Measurements from ENCODE around the gene NHSL2.

Gene NHSL2

DNA sequence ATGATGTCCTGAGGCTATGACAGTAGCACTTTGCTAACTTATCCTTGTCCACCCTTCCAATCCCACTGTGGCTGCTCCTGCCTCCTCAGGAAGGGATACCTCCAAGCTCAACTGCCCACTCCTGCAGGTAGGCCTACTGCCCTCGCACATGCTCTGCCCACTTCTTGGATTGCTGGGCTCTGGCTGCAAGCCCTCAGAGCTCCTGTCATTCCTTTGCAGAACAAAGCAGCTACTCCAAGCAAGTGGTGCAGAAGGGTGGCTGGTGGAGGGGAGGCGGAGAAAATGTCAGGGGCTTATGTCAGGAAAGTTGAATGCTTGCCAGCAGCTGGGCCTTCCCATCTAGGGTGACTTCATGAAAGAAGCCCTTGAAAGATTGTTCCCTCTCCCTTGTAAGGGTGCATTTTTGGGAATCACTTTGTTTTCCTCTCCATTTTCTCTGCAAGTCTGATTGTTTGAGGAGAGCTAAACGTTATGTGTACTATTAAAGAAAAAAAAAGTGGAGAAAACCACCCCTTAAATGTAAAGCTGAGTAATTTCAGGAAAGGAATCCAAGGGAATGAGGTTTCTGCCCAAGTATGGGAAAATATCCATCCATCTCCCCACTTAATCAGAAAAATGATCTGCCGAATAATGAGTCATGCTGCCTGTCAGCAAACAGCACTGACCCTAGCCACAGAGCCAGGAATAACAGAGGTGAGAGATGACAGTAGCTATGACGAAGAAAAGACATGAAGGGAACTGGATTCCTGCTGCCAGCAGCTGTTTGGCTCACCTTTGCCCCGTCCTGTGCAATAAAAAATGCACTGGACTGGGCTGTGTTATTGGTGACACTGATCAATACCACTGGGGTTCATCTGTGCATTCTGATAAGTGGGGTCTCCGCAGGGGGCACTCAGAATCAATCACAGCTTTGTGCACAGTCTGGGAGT lies 119.1 kb downstream of the NHSL2 start:
- no peak overlapping the region for H3K9ac ChIP-seq (ENCODE audit: low read length in 5 of 5)
- H3K4me1 ChIP-seq (ENCODE audit: control insufficient read depth in 5 of 5, insufficient read depth in 5 of 5, low read length in 5 of 5) = peaks cover 0 to 12% (median 2%) of the 10 kb centered on the region in 5 donors
- peaks cover 0 to 25% (median 14%) of the 10 kb centered on the region in 5 donors for H3K27me3 ChIP-seq (ENCODE audit: control insufficient read depth in 5 of 5, insufficient read depth in 4 of 5, low read length in 5 of 5)
- no peaks in the 10 kb centered on the region for H3K36me3 ChIP-seq (ENCODE audit: control insufficient read depth in 5 of 5, insufficient read depth in 5 of 5, low read length in 5 of 5)
- H3K27ac ChIP-seq (ENCODE audit: low read depth, low read length) = no peak overlapping the region
- peaks cover 0 to 3% (median 0%) of the 10 kb centered on the region in 5 donors for H3K9me3 ChIP-seq (ENCODE audit: control insufficient read depth in 5 of 5, low read length in 5 of 5)
- no peak overlapping the region for H3K4me3 ChIP-seq (ENCODE audit: low read depth in 1 of 5, low read length in 5 of 5)

DNA sequence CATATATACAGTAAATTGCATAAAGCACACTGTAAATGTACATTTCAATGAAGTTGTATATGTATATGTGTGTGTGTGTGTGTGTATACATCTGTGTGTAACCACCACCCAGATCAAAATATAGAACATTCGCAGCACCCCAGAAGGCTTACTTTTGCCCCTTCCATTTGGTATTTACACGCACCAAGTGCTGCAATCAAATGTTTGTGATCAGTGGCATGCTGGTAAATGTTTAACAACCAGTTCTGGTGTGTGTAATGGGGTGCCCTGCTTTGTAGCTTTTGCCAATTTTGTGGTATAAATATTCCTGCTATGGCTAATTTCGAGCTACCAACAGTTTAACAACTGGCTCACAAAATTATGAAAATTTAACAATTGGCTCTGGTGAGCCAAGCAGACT lies 119.8 kb downstream of the NHSL2 start:
- Histone ChIP-seq H3K9me3 (ENCODE audit: control insufficient read depth in 5 of 5, low read length in 5 of 5) (peaks cover 0 to 3% (median 0%) of the 10 kb centered on the region in 5 donors), H3K4me3 (ENCODE audit: low read depth in 1 of 5, low read length in 5 of 5) (no peak overlapping the region), H3K4me1 (ENCODE audit: control insufficient read depth in 5 of 5, insufficient read depth in 5 of 5, low read length in 5 of 5) (peaks cover 0 to 12% (median 2%) of the 10 kb centered on the region in 5 donors), H3K27me3 (ENCODE audit: control insufficient read depth in 5 of 5, insufficient read depth in 4 of 5, low read length in 5 of 5) (peaks cover 0 to 22% (median 13%) of the 10 kb centered on the region in 5 donors), H3K36me3 (ENCODE audit: control insufficient read depth in 5 of 5, insufficient read depth in 5 of 5, low read length in 5 of 5) (no peaks in the 10 kb centered on the region), H3K27ac (ENCODE audit: low read depth, low read length) (no peak overlapping the region), H3K9ac (ENCODE audit: low read length in 5 of 5) (no peak overlapping the region)

DNA sequence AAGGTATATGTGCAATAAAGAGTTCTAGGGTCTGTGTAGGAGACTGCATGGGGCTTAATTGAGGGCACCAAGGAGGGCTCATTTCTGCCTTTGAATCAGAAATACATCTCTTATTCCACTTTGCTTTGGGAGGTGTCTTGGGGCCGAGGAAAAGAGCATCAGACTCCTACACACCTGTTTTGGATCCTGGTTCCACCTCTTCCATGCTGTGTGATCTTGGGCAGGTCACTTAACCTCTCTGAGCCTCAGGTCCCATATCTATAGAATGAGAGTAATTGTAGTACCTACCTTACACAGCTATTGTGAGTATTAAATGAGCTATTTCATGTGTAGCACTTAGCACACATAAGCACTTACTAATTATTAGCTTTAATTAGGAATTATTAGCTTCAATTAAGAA lies 120.5 kb downstream of the NHSL2 start:
- no peaks in the 10 kb centered on the region for H3K36me3 ChIP-seq (ENCODE audit: control insufficient read depth in 5 of 5, insufficient read depth in 5 of 5, low read length in 5 of 5)
- H3K9ac ChIP-seq (ENCODE audit: low read length in 5 of 5) = no peak overlapping the region
- H3K4me3 ChIP-seq (ENCODE audit: low read depth in 1 of 5, low read length in 5 of 5) = no peak overlapping the region
- no peak overlapping the region for H3K27ac ChIP-seq (ENCODE audit: low read depth, low read length)
- H3K4me1 ChIP-seq (ENCODE audit: control insufficient read depth in 5 of 5, insufficient read depth in 5 of 5, low read length in 5 of 5) = peaks cover 0 to 12% (median 2%) of the 10 kb centered on the region in 5 donors
- peaks cover 0 to 17% (median 12%) of the 10 kb centered on the region in 5 donors for H3K27me3 ChIP-seq (ENCODE audit: control insufficient read depth in 5 of 5, insufficient read depth in 4 of 5, low read length in 5 of 5)
- peaks cover 0 to 7% (median 2%) of the 10 kb centered on the region in 5 donors for H3K9me3 ChIP-seq (ENCODE audit: control insufficient read depth in 5 of 5, low read length in 5 of 5)

DNA sequence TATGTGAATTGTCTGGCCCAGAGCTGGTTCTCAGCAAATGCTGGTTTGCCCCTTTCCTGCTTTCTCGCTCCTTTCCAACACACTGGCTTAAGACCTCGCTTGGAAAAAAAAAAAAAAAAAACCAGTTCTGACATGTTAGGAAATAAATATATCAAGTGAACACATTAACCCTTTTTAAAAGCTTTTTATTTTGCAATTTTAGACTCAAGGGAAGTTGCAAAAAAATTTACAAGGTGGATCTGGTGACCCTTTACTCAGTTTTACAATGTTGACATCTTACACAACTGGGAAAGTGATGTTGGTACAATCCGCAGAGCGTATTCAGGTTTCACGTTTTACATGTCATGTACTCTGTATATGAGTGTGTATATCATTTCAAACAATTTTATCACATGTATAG lies 121.0 kb downstream of the NHSL2 start:
- Histone ChIP-seq H3K4me1 (ENCODE audit: control insufficient read depth in 5 of 5, insufficient read depth in 5 of 5, low read length in 5 of 5) (peaks cover 0 to 12% (median 2%) of the 10 kb centered on the region in 5 donors), H3K9me3 (ENCODE audit: control insufficient read depth in 5 of 5, low read length in 5 of 5) (peaks cover 0 to 7% (median 2%) of the 10 kb centered on the region in 5 donors), H3K36me3 (ENCODE audit: control insufficient read depth in 5 of 5, insufficient read depth in 5 of 5, low read length in 5 of 5) (no peaks in the 10 kb centered on the region), H3K27me3 (ENCODE audit: control insufficient read depth in 5 of 5, insufficient read depth in 4 of 5, low read length in 5 of 5) (peaks cover 0 to 16% (median 8%) of the 10 kb centered on the region in 5 donors), H3K4me3 (ENCODE audit: low read depth in 1 of 5, low read length in 5 of 5) (no peak overlapping the region), H3K9ac (ENCODE audit: low read length in 5 of 5) (no peak overlapping the region), H3K27ac (ENCODE audit: low read depth, low read length) (no peak overlapping the region)

DNA sequence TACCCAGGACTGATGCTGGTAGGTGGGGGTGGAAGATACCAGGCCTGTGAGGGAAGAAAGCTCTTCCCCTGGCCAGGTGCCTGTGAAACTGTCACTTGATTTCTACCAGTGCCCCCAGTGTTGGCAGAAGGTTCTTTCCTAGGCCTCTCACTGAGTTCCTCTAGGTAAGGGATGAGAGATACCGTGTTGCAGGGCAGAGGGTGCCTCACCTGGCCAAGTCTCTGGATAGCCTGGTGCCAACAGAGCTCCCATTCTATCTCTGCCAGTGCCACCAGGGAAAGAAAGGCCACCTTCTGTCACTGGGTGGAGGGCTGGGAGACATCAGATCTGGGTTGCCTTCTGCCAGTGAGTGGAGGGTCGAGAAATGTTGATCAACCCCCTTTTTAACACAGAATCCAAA lies 127.0 kb downstream of the NHSL2 start:
- Histone ChIP-seq H3K27me3 (ENCODE audit: control insufficient read depth in 5 of 5, insufficient read depth in 4 of 5, low read length in 5 of 5) (peaks cover 0 to 13% (median 5%) of the 10 kb centered on the region in 5 donors), H3K36me3 (ENCODE audit: control insufficient read depth in 5 of 5, insufficient read depth in 5 of 5, low read length in 5 of 5) (no peaks in the 10 kb centered on the region), H3K27ac (ENCODE audit: low read depth, low read length) (no peak overlapping the region), H3K4me1 (ENCODE audit: control insufficient read depth in 5 of 5, insufficient read depth in 5 of 5, low read length in 5 of 5) (peaks cover 0 to 8% (median 4%) of the 10 kb centered on the region in 5 donors), H3K4me3 (ENCODE audit: low read depth in 1 of 5, low read length in 5 of 5) (no peak overlapping the region), H3K9ac (ENCODE audit: low read length in 5 of 5) (no peak overlapping the region), H3K9me3 (ENCODE audit: control insufficient read depth in 5 of 5, low read length in 5 of 5) (peaks cover 0 to 6% (median 2%) of the 10 kb centered on the region in 5 donors)

DNA sequence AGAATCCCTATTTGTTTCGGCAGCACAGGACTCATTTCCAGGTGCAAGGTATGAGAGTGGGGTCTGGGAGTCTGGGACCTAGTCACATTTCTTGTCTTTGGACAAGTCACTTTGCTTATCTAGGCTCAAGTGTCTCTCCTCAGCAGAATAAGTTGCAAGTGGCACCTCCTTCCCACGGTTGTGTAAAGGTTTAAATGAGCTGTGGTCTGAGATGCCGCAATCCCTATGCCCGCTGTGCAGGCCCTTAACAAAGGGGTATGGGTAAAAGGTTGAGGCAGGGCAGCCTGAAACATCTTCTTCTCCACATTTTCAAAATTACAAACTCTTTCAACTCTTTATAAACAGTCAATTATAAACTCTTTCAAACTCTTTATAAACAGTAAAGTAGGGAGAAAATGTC lies 127.4 kb downstream of the NHSL2 start:
- Histone ChIP-seq H3K9ac (ENCODE audit: low read length in 5 of 5) (no peak overlapping the region), H3K27ac (ENCODE audit: low read depth, low read length) (no peak overlapping the region), H3K36me3 (ENCODE audit: control insufficient read depth in 5 of 5, insufficient read depth in 5 of 5, low read length in 5 of 5) (no peaks in the 10 kb centered on the region), H3K9me3 (ENCODE audit: control insufficient read depth in 5 of 5, low read length in 5 of 5) (peaks cover 0 to 4% (median 0%) of the 10 kb centered on the region in 5 donors), H3K27me3 (ENCODE audit: control insufficient read depth in 5 of 5, insufficient read depth in 4 of 5, low read length in 5 of 5) (peaks cover 0 to 13% (median 5%) of the 10 kb centered on the region in 5 donors), H3K4me3 (ENCODE audit: low read depth in 1 of 5, low read length in 5 of 5) (no peak overlapping the region), H3K4me1 (ENCODE audit: control insufficient read depth in 5 of 5, insufficient read depth in 5 of 5, low read length in 5 of 5) (peaks cover 0 to 12% (median 8%) of the 10 kb centered on the region in 5 donors)

DNA sequence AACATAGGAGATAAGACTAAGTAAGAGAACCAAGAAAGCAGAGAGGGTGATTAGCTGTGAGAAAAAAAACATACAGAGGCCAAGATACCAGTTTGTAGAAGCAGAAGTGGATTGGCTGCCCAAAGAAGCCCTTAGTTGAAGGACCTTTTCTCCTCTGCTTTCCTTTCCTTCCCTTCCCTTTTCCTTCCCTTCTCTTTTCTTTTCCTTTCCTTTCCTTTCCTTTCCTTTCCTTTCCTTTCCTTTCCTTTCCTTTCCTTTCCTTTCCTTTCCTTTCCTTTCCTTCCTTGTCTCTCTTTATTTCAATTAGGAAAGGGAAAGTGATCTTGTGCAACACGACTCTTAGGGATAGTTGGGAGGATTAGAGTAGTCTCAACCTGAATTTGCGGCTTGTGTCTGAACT lies 128.2 kb downstream of the NHSL2 start:
- H3K4me1 ChIP-seq (ENCODE audit: control insufficient read depth in 5 of 5, insufficient read depth in 5 of 5, low read length in 5 of 5) = peaks cover 0 to 12% (median 8%) of the 10 kb centered on the region in 5 donors
- H3K36me3 ChIP-seq (ENCODE audit: control insufficient read depth in 5 of 5, insufficient read depth in 5 of 5, low read length in 5 of 5) = no peaks in the 10 kb centered on the region
- H3K9me3 ChIP-seq (ENCODE audit: control insufficient read depth in 5 of 5, low read length in 5 of 5) = peaks cover 0 to 4% (median 0%) of the 10 kb centered on the region in 5 donors
- no peak overlapping the region for H3K27ac ChIP-seq (ENCODE audit: low read depth, low read length)
- peaks cover 0 to 13% (median 5%) of the 10 kb centered on the region in 5 donors for H3K27me3 ChIP-seq (ENCODE audit: control insufficient read depth in 5 of 5, insufficient read depth in 4 of 5, low read length in 5 of 5)
- no peak overlapping the region for H3K4me3 ChIP-seq (ENCODE audit: low read depth in 1 of 5, low read length in 5 of 5)
- no peak overlapping the region for H3K9ac ChIP-seq (ENCODE audit: low read length in 5 of 5)

DNA sequence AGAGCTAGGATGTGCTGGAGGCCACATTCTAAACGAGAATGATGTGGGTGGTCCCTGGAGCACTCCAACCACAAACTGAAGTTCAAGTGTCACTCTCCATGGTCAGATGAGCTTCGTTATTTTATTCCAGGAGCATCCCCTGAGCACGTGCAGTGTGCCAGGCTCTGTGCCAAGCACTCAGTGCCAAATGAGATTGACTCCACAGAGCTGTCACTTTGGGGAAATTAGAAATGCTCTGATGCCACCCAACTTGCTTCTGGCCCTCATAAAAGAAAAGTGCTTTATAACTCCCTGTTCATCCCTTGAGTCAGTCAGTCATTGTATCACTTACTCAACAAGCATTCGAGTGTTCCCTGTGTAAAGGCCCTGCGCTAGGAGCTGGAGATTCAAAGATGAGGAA lies 129.9 kb downstream of the NHSL2 start:
- Histone ChIP-seq H3K36me3 (ENCODE audit: control insufficient read depth in 5 of 5, insufficient read depth in 5 of 5, low read length in 5 of 5) (no peaks in the 10 kb centered on the region), H3K27ac (ENCODE audit: low read depth, low read length) (no peak overlapping the region), H3K9ac (ENCODE audit: low read length in 5 of 5) (no peak overlapping the region), H3K4me1 (ENCODE audit: control insufficient read depth in 5 of 5, insufficient read depth in 5 of 5, low read length in 5 of 5) (peaks cover 0 to 14% (median 12%) of the 10 kb centered on the region in 5 donors), H3K9me3 (ENCODE audit: control insufficient read depth in 5 of 5, low read length in 5 of 5) (peaks cover 0 to 4% (median 0%) of the 10 kb centered on the region in 5 donors), H3K4me3 (ENCODE audit: low read depth in 1 of 5, low read length in 5 of 5) (no peak overlapping the region), H3K27me3 (ENCODE audit: control insufficient read depth in 5 of 5, insufficient read depth in 4 of 5, low read length in 5 of 5) (peaks cover 0 to 16% (median 7%) of the 10 kb centered on the region in 5 donors)

DNA sequence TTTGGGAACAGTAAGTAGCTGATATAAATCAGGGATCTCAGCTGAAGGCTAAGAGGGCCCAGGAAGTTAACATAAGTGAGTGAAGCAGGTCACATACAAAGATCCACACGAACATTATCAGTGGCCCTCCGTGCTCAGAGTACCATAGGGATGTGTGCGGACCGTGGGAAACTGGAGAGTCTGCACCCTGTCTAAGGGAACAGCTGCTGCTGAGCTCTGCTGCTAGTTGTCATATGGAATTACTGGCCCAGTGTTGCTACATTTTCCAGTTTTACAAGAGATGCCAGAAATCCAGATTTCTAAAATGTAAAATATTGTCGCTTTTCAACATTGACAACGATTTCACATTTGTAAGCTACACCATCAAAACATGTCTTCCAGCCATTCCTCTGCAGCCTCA lies 130.5 kb downstream of the NHSL2 start:
- Histone ChIP-seq H3K36me3 (ENCODE audit: control insufficient read depth in 5 of 5, insufficient read depth in 5 of 5, low read length in 5 of 5) (no peaks in the 10 kb centered on the region), H3K9ac (ENCODE audit: low read length in 5 of 5) (no peak overlapping the region), H3K27me3 (ENCODE audit: control insufficient read depth in 5 of 5, insufficient read depth in 4 of 5, low read length in 5 of 5) (peaks cover 0 to 16% (median 7%) of the 10 kb centered on the region in 5 donors), H3K9me3 (ENCODE audit: control insufficient read depth in 5 of 5, low read length in 5 of 5) (no peaks in the 10 kb centered on the region), H3K27ac (ENCODE audit: low read depth, low read length) (no peak overlapping the region), H3K4me3 (ENCODE audit: low read depth in 1 of 5, low read length in 5 of 5) (no peak overlapping the region), H3K4me1 (ENCODE audit: control insufficient read depth in 5 of 5, insufficient read depth in 5 of 5, low read length in 5 of 5) (peaks cover under 1 to 20% (median 14%) of the 10 kb centered on the region in 5 donors)
